HG03457 (cell line): ENCODE results near the gene PATJ.

ENCODE experiments used
- ATAC-seq: cut with Tn5 transposase; IDR thresholded peaks from one replicate; pipeline ENCODE4 v1.9.1; 2021; ENCODE audit warnings: moderate number of reproducible peaks; ENCODE audit not compliant: unreplicated experiment

PATJ gene

GRCh38 chr1:61979729-61980128 is 237.4 kb downstream of the PATJ start:
- no peak for ATAC-seq

- no peak for ATAC-seq
These were observed 238.3 kb downstream of the PATJ start for GRCh38 chr1:61980561-61980960.

- ATAC-seq = no peak
These were observed 239.8 kb downstream of the PATJ start for GRCh38 chr1:61981870-61982660.

- no peak for ATAC-seq
These were observed 241.0 kb downstream of the PATJ start for GRCh38 chr1:61983236-61983635.

- no peak for ATAC-seq
These were observed 250.0 kb downstream of the PATJ start for GRCh38 chr1:61992257-61992656.

GRCh38 chr1:61993331-61993961 is 251.2 kb downstream of the PATJ start:
- ATAC-seq = no peak

- no peak for ATAC-seq
These were observed 253.4 kb downstream of the PATJ start for GRCh38 chr1:61995641-61996040.

- no peak for ATAC-seq
These were observed 254.8 kb downstream of the PATJ start for GRCh38 chr1:61997123-61997522.

GRCh38 chr1:62003777-62004176 is 261.5 kb downstream of the PATJ start:
- ATAC-seq = no peak

GRCh38 chr1:62006690-62007089 is 264.4 kb downstream of the PATJ start:
- ATAC-seq = no peak

GRCh38 chr1:62011006-62011405 is 268.7 kb downstream of the PATJ start:
- ATAC-seq = no peak

GRCh38 chr1:62012095-62012494 is 269.8 kb downstream of the PATJ start:
- no peak for ATAC-seq

- ATAC-seq = no peak
These were observed 270.6 kb downstream of the PATJ start for GRCh38 chr1:62012836-62013235.

- ATAC-seq = no peak
These were observed 271.0 kb downstream of the PATJ start for GRCh38 chr1:62013264-62013663.

- no peak for ATAC-seq
These were observed 280.2 kb downstream of the PATJ start for GRCh38 chr1:62022382-62022983.

- no peak for ATAC-seq
These were observed 282.4 kb downstream of the PATJ start for GRCh38 chr1:62024690-62025089.

- ATAC-seq = no peak
These were observed 282.9 kb downstream of the PATJ start for GRCh38 chr1:62025154-62025553.

GRCh38 chr1:62025892-62026291 is 283.6 kb downstream of the PATJ start:
- no peak for ATAC-seq

GRCh38 chr1:62029704-62030103 is 287.4 kb downstream of the PATJ start:
- ATAC-seq = no peak

GRCh38 chr1:62034790-62035189 is 292.5 kb downstream of the PATJ start:
- ATAC-seq = no peak

- no peak for ATAC-seq
These were observed 295.0 kb downstream of the PATJ start for GRCh38 chr1:62037274-62037673.

GRCh38 chr1:62038594-62039284 is 296.5 kb downstream of the PATJ start:
- ATAC-seq = no peak
